ENCODE measurements around the gene SLC6A2.

The SLC6A2 gene

DNA sequence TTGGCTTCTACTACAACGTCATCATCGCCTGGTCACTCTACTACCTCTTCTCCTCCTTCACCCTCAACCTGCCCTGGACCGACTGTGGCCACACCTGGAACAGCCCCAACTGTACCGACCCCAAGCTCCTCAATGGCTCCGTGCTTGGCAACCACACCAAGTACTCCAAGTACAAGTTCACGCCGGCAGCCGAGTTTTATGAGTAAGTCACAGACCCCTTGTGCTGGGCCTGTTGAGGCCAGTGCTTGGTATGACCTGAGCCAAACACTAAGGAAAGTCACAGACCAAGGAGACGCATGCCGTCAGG, 16.1 kb downstream of the SLC6A2 start:
- no peak for DNase-seq (ENCODE audit: low read depth, low spot score)

DNA sequence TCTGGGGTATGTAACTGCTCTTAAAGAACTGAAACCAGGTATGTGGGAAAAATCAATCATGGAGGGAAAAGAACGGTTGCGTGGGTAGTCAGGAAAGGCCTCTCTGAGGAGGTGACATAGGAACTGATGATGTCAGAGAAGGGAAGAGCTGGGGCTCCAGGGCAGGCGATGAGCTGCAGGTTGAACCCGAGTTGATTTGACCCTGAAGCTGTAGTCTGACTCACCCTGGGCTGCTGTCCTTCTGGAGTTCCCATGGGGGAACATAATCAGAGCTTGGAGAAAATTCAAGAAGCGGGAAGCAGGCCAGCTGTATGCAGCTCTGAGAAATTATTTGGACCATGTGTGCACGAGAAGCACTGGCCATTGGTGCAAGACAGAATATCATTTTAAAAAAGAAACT, 16.7 kb downstream of the SLC6A2 start:
- no peak for DNase-seq (ENCODE audit: low read depth, low spot score)

DNA sequence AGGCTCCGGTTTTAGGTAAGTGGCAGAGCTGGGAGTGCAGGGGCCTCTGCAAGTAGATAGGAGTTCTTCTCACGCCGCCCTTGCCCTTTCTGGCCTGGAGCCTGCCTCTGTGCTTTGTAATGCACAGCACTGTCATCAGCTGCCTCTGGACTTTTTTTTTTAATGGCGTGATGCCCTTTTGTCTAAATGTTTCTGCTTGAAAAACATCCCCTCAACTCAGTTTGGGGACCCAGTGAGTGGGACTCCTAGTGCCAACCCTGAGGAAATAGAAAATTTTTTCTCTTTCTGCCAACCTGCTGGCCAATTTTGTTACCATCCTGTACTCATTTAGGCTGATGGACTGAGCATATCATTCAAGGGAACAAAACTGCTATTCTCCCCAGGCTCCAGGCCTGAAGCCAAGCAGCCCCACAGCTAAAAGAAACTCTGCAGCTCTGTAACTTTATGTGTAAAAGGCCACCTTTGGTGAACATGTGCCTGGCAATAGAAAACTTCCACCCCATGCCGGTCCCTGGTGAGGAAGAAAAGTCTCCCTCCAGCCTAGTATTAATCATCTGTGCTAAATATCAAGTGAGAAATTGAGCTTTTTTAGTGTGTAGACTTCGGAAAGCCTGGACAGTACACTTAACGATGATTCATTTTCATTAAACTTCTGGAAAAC, 22.5 kb downstream of the SLC6A2 start:
- DNase-seq (ENCODE audit: low read depth, low spot score), result no peak

DNA sequence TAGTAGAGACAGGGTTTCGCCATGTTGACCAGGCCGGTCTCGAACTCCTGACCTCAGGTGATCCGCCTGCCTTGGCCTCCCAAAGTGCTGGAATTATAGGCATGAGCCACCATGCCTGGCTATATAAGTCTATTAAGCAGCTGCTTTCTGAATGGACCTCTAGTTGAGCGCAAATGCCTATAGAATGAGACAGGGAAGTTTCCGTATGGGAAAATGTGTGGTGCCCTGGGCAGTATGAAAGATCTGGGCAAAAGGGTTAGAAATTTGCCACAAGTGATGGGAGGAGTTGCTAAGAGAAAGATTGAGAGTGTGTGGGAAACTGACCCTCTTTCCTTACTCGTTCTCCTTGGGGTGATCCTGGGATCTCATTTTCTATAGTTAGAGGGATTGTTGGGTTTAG, 26.3 kb downstream of the SLC6A2 start:
- DNase-seq (ENCODE audit: low read depth, low spot score), result no peak

DNA sequence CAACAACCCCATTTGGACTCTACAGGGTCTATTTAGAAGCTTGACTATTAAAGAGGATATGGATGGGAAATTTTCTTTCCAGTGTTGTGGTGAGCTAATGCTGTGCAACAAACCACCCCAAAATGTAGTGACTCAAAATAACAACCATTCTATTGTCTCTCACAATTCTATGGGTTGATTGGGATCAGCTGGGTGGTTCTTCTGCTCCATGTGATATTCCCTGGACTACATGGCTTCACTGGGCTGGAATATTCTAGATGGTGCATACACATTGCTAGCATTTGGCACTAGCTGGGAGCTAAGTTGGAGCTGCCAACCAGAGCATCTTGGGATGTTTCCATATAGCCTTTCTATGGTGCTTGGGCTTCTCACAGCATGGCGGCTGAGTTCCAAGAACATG, 30.2 kb downstream of the SLC6A2 start:
- no peak for DNase-seq (ENCODE audit: low read depth, low spot score)

DNA sequence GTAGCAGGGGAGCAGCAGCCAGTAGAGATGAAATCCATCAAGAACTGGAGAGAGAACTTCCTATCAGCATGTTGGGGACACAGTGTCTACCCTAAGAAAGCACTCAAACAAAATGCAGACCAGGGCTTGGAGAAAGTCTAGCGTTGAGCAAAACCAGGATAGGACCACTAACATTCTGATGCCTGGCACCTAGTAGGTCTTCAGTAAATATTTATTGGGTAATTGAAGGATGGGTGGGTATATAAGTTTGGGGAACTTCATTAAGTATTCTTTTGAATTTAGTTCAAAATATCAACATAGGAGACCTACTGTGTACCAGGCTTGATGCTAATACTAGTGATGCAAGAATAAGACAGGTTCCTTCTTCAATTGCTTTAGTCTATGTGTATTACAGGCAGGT, 30.9 kb downstream of the SLC6A2 start:
- no peak for DNase-seq (ENCODE audit: low read depth, low spot score)

DNA sequence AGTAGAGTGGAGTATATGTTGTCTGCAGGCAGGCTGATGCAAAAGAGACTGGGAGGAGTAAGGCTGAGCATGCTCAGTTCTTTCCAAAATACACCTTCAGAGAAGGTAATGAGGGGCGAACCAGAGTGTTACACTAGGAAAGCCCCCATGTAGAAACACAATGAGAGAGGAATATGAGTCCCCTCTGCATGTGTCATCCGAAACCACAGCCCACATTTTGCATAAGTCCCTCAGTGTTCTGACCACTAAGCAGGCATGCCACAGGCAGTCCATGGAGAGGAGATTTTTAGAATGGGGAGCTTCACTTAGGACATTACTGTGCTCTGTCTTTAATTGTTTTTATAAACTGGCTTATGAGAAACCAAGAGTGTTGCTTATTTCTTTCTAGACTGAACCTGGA, 32.0 kb downstream of the SLC6A2 start:
- no peak for DNase-seq (ENCODE audit: low read depth, low spot score)

DNA sequence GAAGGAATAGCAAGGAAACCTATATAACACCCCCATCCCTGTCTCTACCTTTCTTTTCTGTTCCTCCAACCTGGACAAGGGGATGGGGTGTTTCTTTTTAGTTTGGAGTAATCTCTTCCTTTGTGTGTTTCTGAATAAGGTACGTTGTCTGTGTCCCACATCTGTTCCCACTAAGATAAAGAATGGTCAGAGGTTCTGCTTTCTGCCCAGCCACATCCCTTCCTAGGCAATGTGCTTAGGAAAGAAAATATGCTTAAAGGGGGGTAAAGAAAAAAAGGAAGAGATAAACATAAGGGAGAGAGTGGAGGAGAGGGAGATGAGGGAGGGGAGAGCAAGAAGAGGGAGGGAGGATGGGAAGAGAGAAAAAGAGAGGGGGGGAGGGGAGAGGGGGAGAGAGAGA, 35.1 kb downstream of the SLC6A2 start:
- no peak for DNase-seq (ENCODE audit: low read depth, low spot score)

DNA sequence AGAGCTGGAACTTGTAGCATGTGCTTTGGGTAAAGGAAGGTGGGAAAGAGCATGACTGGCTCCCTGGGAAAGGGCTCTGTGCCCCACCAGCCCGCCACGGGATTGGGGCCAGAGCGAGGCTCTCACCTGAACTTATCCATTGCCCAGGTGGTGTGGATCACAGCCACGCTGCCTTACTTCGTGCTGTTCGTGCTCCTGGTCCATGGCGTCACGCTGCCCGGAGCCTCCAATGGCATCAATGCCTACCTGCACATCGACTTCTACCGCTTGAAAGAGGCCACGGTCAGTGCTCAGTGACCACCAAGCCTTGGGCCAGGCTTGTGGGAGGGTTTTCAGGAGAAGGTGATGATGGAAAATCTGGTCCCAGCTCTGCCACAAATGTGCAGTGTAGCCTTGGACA, 36.0 kb downstream of the SLC6A2 start:
- DNase-seq (ENCODE audit: low read depth, low spot score), result no peak

DNA sequence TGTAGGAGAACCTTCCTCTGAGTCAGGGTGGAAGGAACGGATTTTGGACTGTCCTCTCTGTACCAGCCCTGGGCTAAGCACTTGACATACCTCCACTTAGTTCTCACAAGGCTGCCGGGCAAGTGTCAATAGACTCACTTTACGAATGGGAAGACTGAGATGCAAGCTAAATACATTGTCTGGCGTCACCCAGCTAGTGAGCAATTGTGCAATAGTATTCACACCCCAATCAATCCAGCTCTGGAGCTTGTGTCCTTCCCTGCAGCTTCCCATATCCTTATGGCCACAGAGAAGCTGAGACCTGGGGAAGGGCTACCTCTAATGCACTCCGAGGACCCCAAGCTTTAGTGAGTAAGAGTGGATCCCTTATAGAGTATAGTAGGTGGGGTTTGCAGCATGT, 39.8 kb downstream of the SLC6A2 start:
- no peak for DNase-seq (ENCODE audit: low read depth, low spot score)

DNA sequence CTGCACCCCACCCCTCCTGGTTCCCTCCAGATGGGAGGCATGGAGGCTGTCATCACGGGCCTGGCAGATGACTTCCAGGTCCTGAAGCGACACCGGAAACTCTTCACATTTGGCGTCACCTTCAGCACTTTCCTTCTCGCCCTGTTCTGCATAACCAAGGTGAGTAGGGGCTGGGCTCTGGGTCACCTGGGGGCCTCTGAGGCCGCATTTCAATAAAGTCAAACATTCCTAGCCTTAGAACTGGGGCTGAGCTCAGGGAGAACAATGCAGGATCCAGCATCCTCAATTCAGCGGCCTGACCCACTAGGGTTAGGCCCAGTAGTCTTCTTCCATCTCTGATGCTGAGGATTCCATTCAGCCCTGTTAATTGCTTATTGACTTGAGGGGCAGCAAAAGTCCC, 42.1 kb downstream of the SLC6A2 start:
- DNase-seq (ENCODE audit: low read depth, low spot score), result no peak

DNA sequence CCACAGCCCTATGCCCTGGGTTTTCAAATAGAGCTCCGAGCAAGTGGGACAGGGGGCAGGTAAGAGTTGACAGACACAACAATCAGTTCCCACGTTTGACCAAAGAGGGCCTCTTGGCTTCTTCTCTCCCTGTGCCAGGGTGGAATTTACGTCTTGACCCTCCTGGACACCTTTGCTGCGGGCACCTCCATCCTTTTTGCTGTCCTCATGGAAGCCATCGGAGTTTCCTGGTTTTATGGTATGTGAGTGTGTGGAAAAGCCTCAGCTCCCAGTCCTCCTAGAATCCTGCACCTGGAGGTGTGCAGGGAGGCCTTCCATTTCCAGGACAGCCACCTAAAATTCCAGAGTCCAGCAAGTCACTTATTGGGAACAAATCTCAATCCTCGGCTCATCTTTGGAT, 42.5 kb downstream of the SLC6A2 start:
- DNase-seq (ENCODE audit: low read depth, low spot score), result no peak

DNA sequence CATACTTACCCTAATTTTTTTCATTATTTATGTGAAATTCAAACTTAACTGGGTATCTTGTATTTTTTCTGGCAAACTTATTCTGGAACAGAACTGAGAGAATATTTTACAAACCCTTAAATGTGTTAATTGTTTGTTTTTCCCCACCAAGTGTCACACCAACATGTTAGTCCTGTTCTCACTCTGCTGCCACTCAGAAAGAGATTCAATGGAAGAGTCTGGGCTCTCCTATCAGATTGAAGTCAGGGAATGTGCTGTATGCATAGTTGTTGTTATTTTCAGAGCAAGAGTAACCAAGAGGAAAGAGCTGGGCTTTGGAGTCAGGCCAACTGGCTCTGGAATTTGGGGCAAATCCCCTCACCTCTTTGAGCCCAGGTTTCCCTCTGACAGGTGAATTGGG, 43.2 kb downstream of the SLC6A2 start:
- DNase-seq (ENCODE audit: low read depth, low spot score), result no peak

DNA sequence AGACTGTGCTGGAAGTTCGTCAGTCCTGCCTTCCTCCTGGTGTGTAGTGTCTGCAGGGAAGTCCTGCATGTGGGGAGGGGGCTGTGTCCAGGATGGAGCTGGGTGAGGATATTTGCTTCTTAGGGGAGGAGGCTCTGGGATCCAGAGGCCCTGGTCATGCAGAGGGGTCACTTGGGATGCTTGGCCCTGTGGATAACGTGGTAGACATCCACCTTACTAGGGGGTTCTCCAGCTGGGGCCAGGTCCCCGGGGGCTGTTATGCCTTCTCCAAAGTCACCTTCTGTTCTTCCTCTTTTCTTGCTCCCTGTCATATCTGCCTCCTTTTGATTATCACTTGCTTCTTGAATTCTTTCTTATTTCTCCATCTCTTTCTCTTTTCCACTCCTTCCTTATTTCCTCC, 43.8 kb downstream of the SLC6A2 start:
- no peak for DNase-seq (ENCODE audit: low read depth, low spot score)

DNA sequence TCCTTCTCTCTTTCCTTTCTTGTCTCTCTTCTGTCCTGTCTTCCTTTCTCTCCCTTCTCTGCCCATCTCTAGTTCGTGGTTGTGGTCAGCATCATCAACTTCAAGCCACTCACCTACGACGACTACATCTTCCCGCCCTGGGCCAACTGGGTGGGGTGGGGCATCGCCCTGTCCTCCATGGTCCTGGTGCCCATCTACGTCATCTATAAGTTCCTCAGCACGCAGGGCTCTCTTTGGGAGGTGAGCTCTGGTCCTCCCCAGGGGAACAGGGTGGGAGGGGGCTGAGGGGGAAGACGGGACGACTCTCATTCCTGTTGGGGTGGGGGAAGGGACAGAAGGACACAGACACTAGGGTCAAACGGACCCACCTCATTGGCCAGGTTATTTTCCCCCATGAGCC, 44.3 kb downstream of the SLC6A2 start:
- DNase-seq (ENCODE audit: low read depth, low spot score), result no peak

DNA sequence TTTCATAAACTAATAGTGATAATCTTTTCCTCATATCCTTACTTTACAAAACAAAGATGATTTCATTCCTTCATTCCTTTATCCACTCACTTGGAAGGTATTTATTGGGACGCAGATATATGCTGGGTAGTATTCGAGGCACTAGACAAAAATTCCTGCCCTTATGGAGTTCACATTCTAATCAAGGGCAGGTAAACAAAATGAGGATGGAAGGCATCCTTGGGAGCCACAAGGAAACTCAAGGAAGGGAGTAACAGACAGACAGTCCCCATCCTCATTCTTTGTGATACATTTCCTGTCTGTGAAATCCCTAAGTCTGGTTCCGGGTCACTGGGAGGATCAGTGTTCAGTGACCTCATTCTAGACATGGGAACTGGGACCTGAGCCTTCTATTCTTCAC, 45.2 kb downstream of the SLC6A2 start:
- DNase-seq (ENCODE audit: low read depth, low spot score), result no peak

DNA sequence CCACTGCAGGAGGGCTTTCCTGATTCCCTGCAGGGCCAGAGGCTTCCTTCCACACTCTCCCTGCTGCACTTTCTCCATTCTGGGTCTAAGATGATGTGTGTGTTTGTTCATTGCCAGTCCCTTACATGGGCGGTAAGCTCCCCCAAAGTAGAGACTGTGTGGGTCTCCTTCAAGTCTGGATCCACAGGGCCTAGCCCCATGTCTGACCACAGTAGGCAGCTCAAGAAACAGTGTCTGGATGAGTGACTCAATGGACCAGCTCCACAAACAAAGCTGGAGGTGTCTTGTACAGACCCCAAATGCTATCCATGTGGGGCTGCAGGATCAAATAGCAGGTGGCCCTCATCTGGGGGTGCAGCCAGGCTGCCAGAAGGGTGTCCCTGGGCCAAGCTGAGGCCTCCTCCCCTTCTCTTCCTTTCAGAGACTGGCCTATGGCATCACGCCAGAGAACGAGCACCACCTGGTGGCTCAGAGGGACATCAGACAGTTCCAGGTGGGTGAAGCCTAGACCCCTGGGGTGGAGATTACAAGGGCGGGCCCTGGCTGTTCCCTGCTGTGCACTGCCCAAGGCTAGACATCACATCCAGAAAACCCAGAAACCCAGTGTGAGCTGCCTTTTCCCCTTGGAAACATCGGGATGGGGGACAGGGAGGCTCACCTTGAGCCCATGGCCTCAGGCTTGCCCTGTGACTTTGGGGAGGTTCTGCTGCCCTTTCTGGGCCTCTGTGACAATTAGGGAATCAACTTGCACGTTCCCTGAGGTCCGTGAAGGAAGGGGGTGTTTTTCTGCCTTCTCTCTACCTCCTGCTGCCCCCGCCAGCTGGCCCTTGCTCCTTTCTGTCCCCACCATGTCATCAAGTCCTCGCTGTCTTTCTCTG, 45.9 kb downstream of the SLC6A2 start:
- no peak for DNase-seq (ENCODE audit: low read depth, low spot score)

DNA sequence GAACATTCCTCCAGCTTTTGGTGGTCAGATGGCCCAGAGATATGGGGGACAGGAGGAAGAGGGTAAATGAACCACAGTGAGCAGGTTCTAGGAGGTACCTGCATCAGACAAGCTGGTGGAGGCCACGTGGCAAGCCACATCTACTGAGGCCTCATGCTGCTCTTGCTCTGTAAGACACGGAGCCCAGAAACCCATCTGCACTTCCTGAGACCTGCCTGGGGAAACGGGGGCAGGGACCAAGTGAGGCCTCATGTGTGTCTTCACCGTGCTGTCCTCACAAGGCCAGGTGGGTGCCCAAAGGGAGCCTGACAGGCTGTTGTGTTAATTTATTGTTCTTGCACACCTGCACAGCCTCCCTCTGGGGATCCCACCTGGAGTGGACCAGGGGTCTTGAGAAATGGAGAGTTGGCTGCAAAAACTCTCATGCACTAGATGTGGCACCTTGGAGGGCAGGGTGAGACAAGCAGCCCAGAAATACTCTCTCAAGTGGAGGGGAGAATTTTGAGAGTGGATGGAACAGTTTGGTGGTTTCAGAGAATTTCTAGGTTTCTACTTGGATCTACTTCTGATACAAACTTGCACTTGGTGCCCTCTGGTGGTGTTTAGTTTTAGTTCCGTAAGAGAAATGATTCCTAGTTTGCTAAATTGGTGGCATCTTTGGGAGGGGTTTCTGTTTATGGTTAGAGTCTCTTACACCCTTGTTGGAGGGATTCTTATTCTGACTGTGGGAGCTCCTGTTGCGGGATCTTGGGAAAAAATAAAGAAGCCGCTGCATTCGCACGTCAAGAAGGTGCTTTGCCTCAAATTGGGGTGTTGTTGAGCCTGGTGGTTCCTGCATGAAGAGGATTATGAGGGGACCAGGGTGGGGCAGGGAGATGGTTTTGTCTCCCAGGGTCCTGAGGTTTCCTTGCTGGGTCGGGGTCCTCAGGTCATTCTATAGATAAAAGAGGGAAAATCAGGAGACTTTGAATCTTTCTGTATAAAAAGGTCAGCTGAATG, 47.5 kb downstream of the SLC6A2 start:
- DNase-seq (ENCODE audit: low read depth, low spot score), result no peak

DNA sequence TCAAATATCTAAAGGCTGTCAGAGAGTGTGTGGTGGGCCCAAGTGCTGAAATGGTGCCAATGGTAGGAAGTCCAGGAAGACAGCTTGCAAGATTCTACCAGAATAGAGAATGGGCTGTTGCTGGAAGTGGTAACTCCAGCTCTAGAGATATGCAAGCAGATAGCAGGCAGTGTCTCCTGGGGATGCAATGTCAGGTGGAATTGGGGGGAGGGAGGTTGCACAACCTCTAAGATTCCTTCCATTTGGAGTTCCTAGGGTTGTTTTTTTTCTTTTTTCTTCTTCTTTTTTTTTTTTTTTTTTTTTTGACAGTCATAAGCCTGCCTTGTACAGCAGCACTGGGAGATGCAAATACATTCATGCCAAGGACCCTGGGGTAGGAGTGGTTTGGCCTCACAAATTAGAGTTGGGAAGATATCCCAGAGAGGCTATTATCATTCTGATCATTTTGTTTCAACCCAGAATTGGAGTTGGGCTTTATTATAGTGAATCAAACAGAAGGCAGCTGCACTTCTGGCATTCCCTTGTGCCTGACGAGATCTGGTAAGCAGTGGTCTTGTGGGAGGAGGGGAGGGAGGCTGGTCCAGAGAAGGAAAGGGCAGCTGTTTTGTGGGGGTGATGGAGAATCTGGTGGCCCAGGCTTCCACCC, 51.1 kb downstream of the SLC6A2 start:
- DNase-seq (ENCODE audit: low read depth, low spot score), result no peak

DNA sequence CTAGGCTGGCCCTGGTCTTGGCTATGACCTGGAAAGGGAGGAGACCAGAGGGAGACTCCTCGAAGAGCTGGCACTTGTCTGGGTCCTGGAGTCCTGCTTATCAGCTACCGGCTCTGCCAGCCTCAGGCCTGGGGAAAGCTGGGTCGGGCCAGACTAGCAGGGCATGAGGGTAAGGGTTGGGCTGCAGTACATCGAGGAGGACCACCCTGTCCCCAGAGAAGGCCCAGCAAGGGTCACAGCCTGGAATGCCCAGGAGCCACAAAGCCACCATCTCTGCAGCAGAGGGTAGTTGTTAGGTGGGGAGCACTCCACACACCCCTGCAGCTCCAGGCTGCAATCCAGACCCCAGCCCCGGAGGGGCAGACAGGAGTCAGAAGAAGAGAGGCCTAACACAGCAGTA, 54.0 kb downstream of the SLC6A2 start:
- no peak for DNase-seq (ENCODE audit: low read depth, low spot score)

DNA sequence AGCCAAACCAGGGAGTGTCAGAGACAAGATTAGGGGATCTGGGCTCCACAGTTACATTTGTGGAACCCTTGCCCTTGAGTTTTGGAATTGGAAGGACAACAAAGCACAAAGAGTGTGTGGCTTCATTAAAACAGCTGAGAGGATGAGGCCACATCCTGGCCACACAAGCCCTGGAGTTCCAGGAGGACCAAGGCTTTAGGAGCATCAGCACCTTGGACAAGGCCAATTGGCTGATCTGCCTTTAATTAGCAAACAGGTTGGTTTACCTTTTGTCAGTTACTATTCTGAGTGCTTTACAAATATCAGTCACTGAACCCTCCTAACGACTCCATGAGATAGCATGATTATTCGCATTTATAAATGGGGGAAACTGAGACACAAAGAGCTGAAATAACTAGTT, 54.7 kb downstream of the SLC6A2 start:
- no peak for DNase-seq (ENCODE audit: low read depth, low spot score)

All from iPS DF 19.7 (cell line).